SK-N-MC (cell line): ENCODE results near the gene ARIH2.
A peak's percentile ranks its signal among the peaks of the same experiment; 100 is the strongest.

Experiments used
- DNase-seq: peaks from one replicate; pipeline ENCODE4 v3.0.0-alpha.2; 2011; ENCODE audit warnings: low read depth, low spot score
- H3K27ac ChIP-seq: fragments of 200-600 bp; sonication (generic); 2 replicates; pipeline ENCODE4 v1.5.1; 2016; ENCODE audit warnings: mixed run types
- H3K36me3 ChIP-seq: fragments of 200-600 bp; sonication (generic); 2 replicates; pipeline ENCODE4 v1.6.1; 2017; ENCODE audit warnings: antibody characterized with exemption, low read length, mixed read lengths; ENCODE audit not compliant: insufficient read depth
- H3K4me3 ChIP-seq: fragments of 200-600 bp; sonication (generic); 2 replicates; pipeline ENCODE4 v1.5.1; 2016
- H3K9ac ChIP-seq: fragments of 200-600 bp; sonication (generic); 2 replicates; pipeline ENCODE4 v1.8.0; 2017; ENCODE audit warnings: mixed run types, mixed read lengths; ENCODE audit not compliant: insufficient read length
- H3K9me3 ChIP-seq: fragments of 200-600 bp; sonication (generic); 2 replicates; pipeline ENCODE4 v1.6.1; 2017; ENCODE audit warnings: low read depth, mild to moderate bottlenecking, antibody characterized with exemption, low read length, moderate library complexity, mixed read lengths
- EZH2 ChIP-seq: fragments of 200-600 bp; sonication (generic); IDR thresholded peaks from one replicate; pipeline ENCODE4 v1.6.1; 2017; ENCODE audit warnings: antibody characterized with exemption
- FOXP2 ChIP-seq: optimal IDR thresholded peaks from 2 replicates; pipeline ENCODE3; 2011; ENCODE audit warnings: mild to moderate bottlenecking, moderate library complexity; ENCODE audit not compliant: insufficient read depth; ENCODE audit errors: extremely low read length, control extremely low read depth
- POLR2AphosphoS5 ChIP-seq: IDR thresholded peaks from 2 replicates; pipeline ENCODE4 v1.6.1; 2012; ENCODE audit warnings: mild to moderate bottlenecking, low read depth, low read length, borderline replicate concordance

ARIH2 gene

GRCh38 chr3:49015072-49015471 is 96.4 kb downstream of the ARIH2 start:
- no peak overlapping the region for H3K9ac ChIP-seq
- TF ChIP-seq FOXP2 (no peak), EZH2 (no peak), POLR2AphosphoS5 (no peak)
- H3K9me3 ChIP-seq: no peaks in the 10 kb centered on the region
- no peak for DNase-seq
- no peaks in the 10 kb centered on the region for H3K36me3 ChIP-seq
- no peak overlapping the region for H3K4me3 ChIP-seq
- H3K27ac ChIP-seq: no peak overlapping the region

GRCh38 chr3:49015765-49016164 is 97.1 kb downstream of the ARIH2 start:
- Histone ChIP-seq H3K36me3 (no peaks in the 10 kb centered on the region), H3K9ac (no peak overlapping the region)

GRCh38 chr3:49016414-49017228 is 98.0 kb downstream of the ARIH2 start:
- Histone ChIP-seq H3K27ac (no peak overlapping the region), H3K9me3 (no peaks in the 10 kb centered on the region), H3K9ac (no peak overlapping the region), H3K4me3 (no peak overlapping the region), H3K36me3 (no peaks in the 10 kb centered on the region)
- DNase-seq: no peak
- TF ChIP-seq EZH2: no peak
- no peak; the same call in none of the 2 replicates for TF ChIP-seq POLR2AphosphoS5
- no peak for TF ChIP-seq FOXP2

More at GRCh38 chr3:49015765-49016164, 97.1 kb downstream of the ARIH2 start:
- DNase-seq: no peak
- H3K27ac ChIP-seq: no peak overlapping the region
- TF ChIP-seq EZH2 (no peak), POLR2AphosphoS5 (no peak), FOXP2 (no peak)
- no peaks in the 10 kb centered on the region for H3K9me3 ChIP-seq
- no peak overlapping the region for H3K4me3 ChIP-seq

GRCh38 chr3:49017229-49017970 is 98.8 kb downstream of the ARIH2 start:
- TF ChIP-seq EZH2 (no peak), POLR2AphosphoS5 (no peak), FOXP2 (no peak)
- DNase-seq: no peak
- peak overlapping the region; percentile 53 for H3K9ac ChIP-seq
- no peaks in the 10 kb centered on the region for H3K9me3 ChIP-seq
- no peaks in the 10 kb centered on the region for H3K36me3 ChIP-seq
- peak overlapping the region; percentile 80 for H3K4me3 ChIP-seq
- no peak overlapping the region for H3K27ac ChIP-seq

GRCh38 chr3:49017971-49018706 is 99.5 kb downstream of the ARIH2 start, which contains the start of gene DALRD3:
DALRD3 (minus strand) TSS chr3:49018580; CDS start chr3:49018564, 16 bp downstream.
- peak within 1 kb of the TSS; percentile 53 for H3K9ac ChIP-seq
- no peaks in the 10 kb centered on the region for H3K36me3 ChIP-seq
- H3K27ac ChIP-seq: no peak within 1 kb of the TSS
- peak within 1 kb of the TSS; percentile 80 for H3K4me3 ChIP-seq
- no peaks in the 10 kb centered on the region for H3K9me3 ChIP-seq
- no peak for DNase-seq
- TF ChIP-seq FOXP2 (no peak), POLR2AphosphoS5 (peak; percentile 60)

- no peak for TF ChIP-seq FOXP2
- no peak for TF ChIP-seq EZH2
- no peak for TF ChIP-seq POLR2AphosphoS5
- no peaks in the 10 kb centered on the region; the same call in 1 of the 2 replicates for H3K36me3 ChIP-seq
- H3K4me3 ChIP-seq: peak overlapping the region; percentile 80
- peak overlapping the region; percentile 53 for H3K9ac ChIP-seq
- no peaks in the 10 kb centered on the region for H3K9me3 ChIP-seq
- DNase-seq: no peak
- H3K27ac ChIP-seq: no peak overlapping the region
These were observed 100.0 kb downstream of the ARIH2 start for GRCh38 chr3:49018707-49019006.

- no peak for TF ChIP-seq POLR2AphosphoS5
- no peak for TF ChIP-seq FOXP2
- TF ChIP-seq EZH2: no peak
- Histone ChIP-seq H3K4me3 (peak overlapping the region; percentile 86), H3K9me3 (no peaks in the 10 kb centered on the region), H3K27ac (no peak overlapping the region), H3K9ac (no peak overlapping the region), H3K36me3 (peaks cover 12% of the 10 kb centered on the region; the same call in 1 of the 2 replicates)
- DNase-seq: no peak
These were observed 101.3 kb downstream of the ARIH2 start for GRCh38 chr3:49019941-49020329.
